Measurements from ENCODE around the gene SCLT1.

SCLT1 gene

DNA sequence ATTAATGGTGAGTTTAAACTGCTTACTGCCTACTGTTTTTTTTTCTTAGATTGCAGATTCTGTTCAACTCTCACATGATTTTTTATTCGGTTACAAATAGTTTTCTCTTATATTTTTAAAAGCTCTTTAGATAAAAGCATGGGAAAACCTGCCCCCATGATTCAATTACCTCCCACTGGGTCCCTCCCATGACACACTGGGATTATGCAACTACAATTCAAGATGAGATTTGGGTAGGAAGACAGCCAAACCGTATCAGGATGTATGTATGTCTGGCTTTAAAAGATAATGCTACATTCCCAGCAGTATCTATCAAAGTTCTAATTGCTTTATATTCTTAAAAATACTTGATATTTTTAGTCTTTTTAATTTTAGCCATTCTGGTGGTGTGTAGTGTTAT, 152.4 kb downstream of the SCLT1 start:
- TF ChIP-seq, protein P1, sequence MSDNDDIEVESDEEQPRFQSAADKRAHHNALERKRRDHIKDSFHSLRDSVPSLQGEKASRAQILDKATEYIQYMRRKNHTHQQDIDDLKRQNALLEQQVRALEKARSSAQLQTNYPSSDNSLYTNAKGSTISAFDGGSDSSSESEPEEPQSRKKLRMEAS (IDR thresholded peaks at IDR 0.05), result no peak
- TF ChIP-seq YY1 (IDR thresholded peaks at IDR 0.05; ENCODE audit: low read depth) (no peak), FOXM1 (IDR thresholded peaks at IDR 0.05; ENCODE audit: borderline replicate concordance, low read depth) (no peak), RAD21 (IDR thresholded peaks at IDR 0.05; ENCODE audit: low read depth) (no peak), ZBTB7A (IDR thresholded peaks at IDR 0.05; ENCODE audit: low read depth) (no peak), CEBPB (IDR thresholded peaks at IDR 0.05) (no peak), TEAD4 (IDR thresholded peaks at IDR 0.05) (no peak), TCF12 (IDR thresholded peaks at IDR 0.05; ENCODE audit: low read depth) (no peak), EGR1 (IDR thresholded peaks at IDR 0.05) (no peak), TAF1 (IDR thresholded peaks at IDR 0.05; ENCODE audit: low read depth) (no peak), NFIC (IDR thresholded peaks at IDR 0.05) (no peak), EP300 (IDR thresholded peaks at IDR 0.05; ENCODE audit: borderline replicate concordance) (no peak), CREB1 (IDR thresholded peaks at IDR 0.05; ENCODE audit: low read depth) (no peak)
- TF ChIP-seq, protein P2, sequence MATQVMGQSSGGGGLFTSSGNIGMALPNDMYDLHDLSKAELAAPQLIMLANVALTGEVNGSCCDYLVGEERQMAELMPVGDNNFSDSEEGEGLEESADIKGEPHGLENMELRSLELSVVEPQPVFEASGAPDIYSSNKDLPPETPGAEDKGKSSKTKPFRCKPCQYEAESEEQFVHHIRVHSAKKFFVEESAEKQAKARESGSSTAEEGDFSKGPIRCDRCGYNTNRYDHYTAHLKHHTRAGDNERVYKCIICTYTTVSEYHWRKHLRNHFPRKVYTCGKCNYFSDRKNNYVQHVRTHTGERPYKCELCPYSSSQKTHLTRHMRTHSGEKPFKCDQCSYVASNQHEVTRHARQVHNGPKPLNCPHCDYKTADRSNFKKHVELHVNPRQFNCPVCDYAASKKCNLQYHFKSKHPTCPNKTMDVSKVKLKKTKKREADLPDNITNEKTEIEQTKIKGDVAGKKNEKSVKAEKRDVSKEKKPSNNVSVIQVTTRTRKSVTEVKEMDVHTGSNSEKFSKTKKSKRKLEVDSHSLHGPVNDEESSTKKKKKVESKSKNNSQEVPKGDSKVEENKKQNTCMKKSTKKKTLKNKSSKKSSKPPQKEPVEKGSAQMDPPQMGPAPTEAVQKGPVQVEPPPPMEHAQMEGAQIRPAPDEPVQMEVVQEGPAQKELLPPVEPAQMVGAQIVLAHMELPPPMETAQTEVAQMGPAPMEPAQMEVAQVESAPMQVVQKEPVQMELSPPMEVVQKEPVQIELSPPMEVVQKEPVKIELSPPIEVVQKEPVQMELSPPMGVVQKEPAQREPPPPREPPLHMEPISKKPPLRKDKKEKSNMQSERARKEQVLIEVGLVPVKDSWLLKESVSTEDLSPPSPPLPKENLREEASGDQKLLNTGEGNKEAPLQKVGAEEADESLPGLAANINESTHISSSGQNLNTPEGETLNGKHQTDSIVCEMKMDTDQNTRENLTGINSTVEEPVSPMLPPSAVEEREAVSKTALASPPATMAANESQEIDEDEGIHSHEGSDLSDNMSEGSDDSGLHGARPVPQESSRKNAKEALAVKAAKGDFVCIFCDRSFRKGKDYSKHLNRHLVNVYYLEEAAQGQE (IDR thresholded peaks at IDR 0.05; ENCODE audit: low read depth), result no peak
- TF ChIP-seq, protein P3, sequence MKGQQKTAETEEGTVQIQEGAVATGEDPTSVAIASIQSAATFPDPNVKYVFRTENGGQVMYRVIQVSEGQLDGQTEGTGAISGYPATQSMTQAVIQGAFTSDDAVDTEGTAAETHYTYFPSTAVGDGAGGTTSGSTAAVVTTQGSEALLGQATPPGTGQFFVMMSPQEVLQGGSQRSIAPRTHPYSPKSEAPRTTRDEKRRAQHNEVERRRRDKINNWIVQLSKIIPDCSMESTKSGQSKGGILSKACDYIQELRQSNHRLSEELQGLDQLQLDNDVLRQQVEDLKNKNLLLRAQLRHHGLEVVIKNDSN (IDR thresholded peaks at IDR 0.05), result no peak

DNA sequence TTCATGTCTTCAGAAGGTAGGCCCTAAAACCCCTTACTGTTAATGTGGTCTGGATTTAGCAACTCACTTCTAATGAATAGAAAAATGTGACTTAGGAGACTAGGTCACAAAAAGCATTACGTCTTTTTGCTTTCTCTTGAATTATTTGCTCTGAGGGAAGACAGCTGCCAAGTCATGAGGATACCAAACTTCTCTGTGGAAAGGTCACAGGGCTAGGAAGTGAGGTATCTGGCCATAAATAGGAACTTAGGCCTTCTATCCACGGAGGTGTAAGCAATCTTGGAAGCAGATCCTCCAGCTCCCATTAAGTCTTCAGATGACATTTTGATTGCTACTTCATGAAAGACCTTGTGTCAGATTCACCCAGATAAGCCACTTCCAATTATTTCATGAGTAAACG, 163.3 kb downstream of the SCLT1 start:
- no peak for TF ChIP-seq YY1 (IDR thresholded peaks at IDR 0.05; ENCODE audit: low read depth)
- no peak for TF ChIP-seq EP300 (IDR thresholded peaks at IDR 0.05; ENCODE audit: borderline replicate concordance)
- no peak for TF ChIP-seq TAF1 (IDR thresholded peaks at IDR 0.05; ENCODE audit: low read depth)
- TF ChIP-seq, protein P3 (IDR thresholded peaks at IDR 0.05), result no peak

DNA sequence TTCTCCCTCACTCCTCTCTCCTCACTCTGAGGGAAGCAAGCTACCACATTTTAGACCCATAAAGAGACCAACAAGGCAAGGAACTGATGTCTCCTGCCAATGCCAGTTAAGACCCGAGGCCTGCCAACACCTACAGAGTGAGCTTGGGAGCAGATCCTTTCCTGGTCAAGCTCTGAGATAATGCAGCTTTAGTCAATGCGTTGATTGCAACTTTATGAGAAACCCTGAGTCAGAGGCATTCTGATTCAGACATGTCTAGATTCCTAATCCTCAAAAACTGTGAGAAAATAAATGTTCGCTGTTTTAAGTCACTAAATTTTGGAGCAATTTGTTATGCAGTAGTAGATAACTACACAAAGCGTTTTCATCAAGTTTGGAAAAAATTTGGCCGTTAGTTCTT, 168.4 kb downstream of the SCLT1 start:
- no peak for TF ChIP-seq EP300 (IDR thresholded peaks at IDR 0.05; ENCODE audit: borderline replicate concordance)
- no peak for TF ChIP-seq TCF12 (IDR thresholded peaks at IDR 0.05; ENCODE audit: low read depth)
- no peak for TF ChIP-seq EGR1 (IDR thresholded peaks at IDR 0.05)
- TF ChIP-seq CREB1 (IDR thresholded peaks at IDR 0.05; ENCODE audit: low read depth), result no peak
- no peak for TF ChIP-seq TAF1 (IDR thresholded peaks at IDR 0.05; ENCODE audit: low read depth)
- TF ChIP-seq FOXM1 (IDR thresholded peaks at IDR 0.05; ENCODE audit: borderline replicate concordance, low read depth), result no peak
- no peak for TF ChIP-seq YY1 (IDR thresholded peaks at IDR 0.05; ENCODE audit: low read depth)
- TF ChIP-seq, protein P2 (IDR thresholded peaks at IDR 0.05; ENCODE audit: low read depth), result no peak
- TF ChIP-seq, protein P3 (IDR thresholded peaks at IDR 0.05), result no peak

DNA sequence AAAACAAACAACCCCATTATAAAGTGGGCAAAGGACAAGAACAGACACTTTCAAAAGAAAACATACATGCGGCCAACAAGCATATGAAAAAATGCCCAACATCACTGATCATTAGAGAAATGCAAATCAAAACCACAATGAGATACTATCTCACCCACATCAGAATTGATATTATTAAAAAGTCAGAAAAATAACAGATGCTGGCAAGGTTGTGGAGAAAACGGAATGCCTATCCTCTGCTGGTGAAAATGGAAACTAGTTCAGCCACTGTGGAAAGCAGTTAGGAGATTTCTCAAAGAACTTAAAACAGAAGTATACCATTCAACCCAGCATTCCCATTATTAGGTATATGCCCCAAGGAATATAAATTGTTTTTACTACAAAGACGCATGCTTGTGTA, 171.4 kb downstream of the SCLT1 start:
- TF ChIP-seq TCF12 (IDR thresholded peaks at IDR 0.05; ENCODE audit: low read depth), result no peak
- TF ChIP-seq NFIC (IDR thresholded peaks at IDR 0.05), result no peak
- no peak for TF ChIP-seq FOXM1 (IDR thresholded peaks at IDR 0.05; ENCODE audit: borderline replicate concordance, low read depth)
- no peak for TF ChIP-seq YY1 (IDR thresholded peaks at IDR 0.05; ENCODE audit: low read depth)
- TF ChIP-seq TAF1 (IDR thresholded peaks at IDR 0.05; ENCODE audit: low read depth), result no peak
- TF ChIP-seq EP300 (IDR thresholded peaks at IDR 0.05; ENCODE audit: borderline replicate concordance), result no peak
- TF ChIP-seq, protein P2 (IDR thresholded peaks at IDR 0.05; ENCODE audit: low read depth), result no peak
- no peak for TF ChIP-seq ZBTB7A (IDR thresholded peaks at IDR 0.05; ENCODE audit: low read depth)
- TF ChIP-seq EGR1 (IDR thresholded peaks at IDR 0.05), result no peak
- TF ChIP-seq CEBPB (IDR thresholded peaks at IDR 0.05), result no peak
- TF ChIP-seq CREB1 (IDR thresholded peaks at IDR 0.05; ENCODE audit: low read depth), result no peak
- TF ChIP-seq, protein P3 (IDR thresholded peaks at IDR 0.05), result no peak
- TF ChIP-seq TEAD4 (IDR thresholded peaks at IDR 0.05), result no peak
- TF ChIP-seq, protein P1 (IDR thresholded peaks at IDR 0.05), result no peak

Measured in Ishikawa (cell line).